HG02798 (cell line): ENCODE data around the gene SMTNL2.

Experiments used
- ATAC-seq: cut with Tn5 transposase; IDR thresholded peaks from one replicate; pipeline ENCODE4 v1.9.1; 2021; ENCODE audit warnings: mild to moderate bottlenecking; ENCODE audit not compliant: unreplicated experiment, poor library complexity

SMTNL2 gene

GRCh38 chr17:4544951-4545216 is 39.4 kb upstream of the SMTNL2 start:
- no peak for ATAC-seq

GRCh38 chr17:4545217-4545951 is 38.9 kb upstream of the SMTNL2 start:
- no peak for ATAC-seq

- ATAC-seq, result no peak
Observed at GRCh38 chr17:4547118-4547906, 37.0 kb upstream of the SMTNL2 start.

- no peak for ATAC-seq
Observed at GRCh38 chr17:4548061-4548461, 36.3 kb upstream of the SMTNL2 start.

- ATAC-seq, result no peak
Observed at GRCh38 chr17:4548721-4549531, 35.4 kb upstream of the SMTNL2 start.

- ATAC-seq, result no peak
Observed at GRCh38 chr17:4549781-4550533, 34.4 kb upstream of the SMTNL2 start.

GRCh38 chr17:4550534-4551039 is 33.7 kb upstream of the SMTNL2 start:
- no peak for ATAC-seq

GRCh38 chr17:4551141-4551540 is 33.2 kb upstream of the SMTNL2 start:
- no peak for ATAC-seq

GRCh38 chr17:4551796-4552525 is 32.4 kb upstream of the SMTNL2 start:
- ATAC-seq, result no peak

GRCh38 chr17:4553669-4554068 is 30.7 kb upstream of the SMTNL2 start:
- no peak for ATAC-seq

- ATAC-seq, result no peak
Observed at GRCh38 chr17:4554441-4554996, 29.8 kb upstream of the SMTNL2 start.

GRCh38 chr17:4554997-4555799 is 29.1 kb upstream of the SMTNL2 start, which contains the start of gene MYBBP1A:
Gene MYBBP1A (minus strand): TSS chr17:4555384. CDS start chr17:4555324, 60 bp downstream.
- peak; percentile 90 for ATAC-seq

- no peak for ATAC-seq
Observed at GRCh38 chr17:4555873-4556759, 28.2 kb upstream of the SMTNL2 start.

- no peak for ATAC-seq
Observed at GRCh38 chr17:4556996-4557395, 27.3 kb upstream of the SMTNL2 start.

- no peak for ATAC-seq
Observed at GRCh38 chr17:4557626-4558346, 26.5 kb upstream of the SMTNL2 start.

GRCh38 chr17:4558347-4558971 is 25.9 kb upstream of the SMTNL2 start:
- ATAC-seq, result no peak
